22Rv1 (cell line): ENCODE results near the gene PBX1.

Experiments used
- ZFX ChIP-seq: fragments of 450-650 bp; IDR thresholded peaks from 2 replicates; pipeline ENCODE4 v1.6.1; 2017; ENCODE audit warnings: antibody characterized with exemption, borderline replicate concordance
- TF ChIP-seq, protein P1 (sequence below): fragments of 450-650 bp; IDR thresholded peaks from 2 replicates; pipeline ENCODE4 v1.5.1; 2017; ENCODE audit warnings: mild to moderate bottlenecking

DNA sequence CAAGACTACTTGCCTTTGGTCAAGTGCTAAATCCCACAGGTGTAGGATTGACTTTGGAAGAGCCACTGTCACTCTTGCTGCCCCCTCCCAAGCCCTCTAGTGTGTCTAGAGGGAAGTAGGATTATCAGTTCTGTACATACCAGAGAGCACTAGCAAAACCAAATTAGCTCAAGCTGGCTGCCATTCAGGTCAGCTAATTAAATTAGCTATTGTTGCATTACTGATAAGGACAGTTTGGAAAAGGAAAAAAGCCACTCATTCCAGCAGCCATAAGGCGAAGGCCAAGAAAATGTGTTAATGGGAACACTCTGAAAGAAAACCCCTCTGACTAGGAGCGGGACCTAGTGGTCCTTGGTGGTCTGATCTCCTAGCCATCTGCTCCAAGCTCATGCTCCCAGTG, 321.7 kb downstream of the PBX1 start:
- TF ChIP-seq, protein P1, sequence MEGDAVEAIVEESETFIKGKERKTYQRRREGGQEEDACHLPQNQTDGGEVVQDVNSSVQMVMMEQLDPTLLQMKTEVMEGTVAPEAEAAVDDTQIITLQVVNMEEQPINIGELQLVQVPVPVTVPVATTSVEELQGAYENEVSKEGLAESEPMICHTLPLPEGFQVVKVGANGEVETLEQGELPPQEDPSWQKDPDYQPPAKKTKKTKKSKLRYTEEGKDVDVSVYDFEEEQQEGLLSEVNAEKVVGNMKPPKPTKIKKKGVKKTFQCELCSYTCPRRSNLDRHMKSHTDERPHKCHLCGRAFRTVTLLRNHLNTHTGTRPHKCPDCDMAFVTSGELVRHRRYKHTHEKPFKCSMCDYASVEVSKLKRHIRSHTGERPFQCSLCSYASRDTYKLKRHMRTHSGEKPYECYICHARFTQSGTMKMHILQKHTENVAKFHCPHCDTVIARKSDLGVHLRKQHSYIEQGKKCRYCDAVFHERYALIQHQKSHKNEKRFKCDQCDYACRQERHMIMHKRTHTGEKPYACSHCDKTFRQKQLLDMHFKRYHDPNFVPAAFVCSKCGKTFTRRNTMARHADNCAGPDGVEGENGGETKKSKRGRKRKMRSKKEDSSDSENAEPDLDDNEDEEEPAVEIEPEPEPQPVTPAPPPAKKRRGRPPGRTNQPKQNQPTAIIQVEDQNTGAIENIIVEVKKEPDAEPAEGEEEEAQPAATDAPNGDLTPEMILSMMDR: no peak
- TF ChIP-seq ZFX: no peak
